NCI-H526 treated with DMSO at 0.1 percent for 48 hours (cell line): Measurements from ENCODE around the gene NPHP4.

Experiments
- DNase-seq: peaks from one replicate; lab custom pipeline; 2025; lab: John Stamatoyannopoulos, UW

Gene NPHP4

DNA sequence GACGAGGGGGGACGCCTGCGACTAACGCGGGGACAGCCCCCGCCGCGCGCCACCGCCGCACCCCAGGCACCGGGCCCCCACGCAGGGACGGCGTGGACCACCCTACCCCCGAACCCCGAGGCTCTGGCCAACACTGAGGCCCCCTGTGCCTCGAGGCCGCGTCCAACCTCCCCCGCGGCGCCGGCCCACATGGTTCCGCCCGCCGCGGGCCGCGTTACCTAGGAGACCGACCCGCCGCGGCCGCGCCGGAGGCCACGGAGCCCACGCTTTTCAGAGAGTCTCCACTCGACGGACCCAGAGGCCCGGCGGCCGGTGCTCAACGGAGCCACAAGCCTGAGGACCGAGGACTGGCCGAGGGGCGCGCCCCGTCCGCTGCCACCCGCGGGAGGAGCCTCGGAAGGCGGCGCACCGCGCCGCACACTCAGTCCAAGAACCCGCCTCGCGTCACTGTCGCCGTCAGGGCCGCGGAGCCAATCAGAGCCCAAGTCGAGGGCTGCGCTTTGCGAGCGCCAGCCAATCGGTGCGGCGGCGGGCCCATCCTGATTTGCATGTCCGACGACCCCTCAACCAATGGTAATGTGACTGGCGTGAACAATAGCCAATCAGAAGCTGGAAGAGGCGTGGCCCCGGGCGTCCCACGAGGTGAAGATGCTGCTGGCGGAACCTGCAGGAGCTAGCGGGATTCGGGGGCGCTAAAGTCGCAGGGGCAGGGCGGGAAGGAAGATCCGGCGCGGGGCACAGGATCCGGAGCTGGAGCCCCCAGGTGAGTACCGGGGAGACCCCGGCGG, at the start of gene NPHP4:
Gene NPHP4, minus strand, starts transcription at position 400 of the 788 bp plus-strand sequence. CDS start 6,136 bp downstream, outside the sequence.
- DNase-seq: peak; percentile 98

DNA sequence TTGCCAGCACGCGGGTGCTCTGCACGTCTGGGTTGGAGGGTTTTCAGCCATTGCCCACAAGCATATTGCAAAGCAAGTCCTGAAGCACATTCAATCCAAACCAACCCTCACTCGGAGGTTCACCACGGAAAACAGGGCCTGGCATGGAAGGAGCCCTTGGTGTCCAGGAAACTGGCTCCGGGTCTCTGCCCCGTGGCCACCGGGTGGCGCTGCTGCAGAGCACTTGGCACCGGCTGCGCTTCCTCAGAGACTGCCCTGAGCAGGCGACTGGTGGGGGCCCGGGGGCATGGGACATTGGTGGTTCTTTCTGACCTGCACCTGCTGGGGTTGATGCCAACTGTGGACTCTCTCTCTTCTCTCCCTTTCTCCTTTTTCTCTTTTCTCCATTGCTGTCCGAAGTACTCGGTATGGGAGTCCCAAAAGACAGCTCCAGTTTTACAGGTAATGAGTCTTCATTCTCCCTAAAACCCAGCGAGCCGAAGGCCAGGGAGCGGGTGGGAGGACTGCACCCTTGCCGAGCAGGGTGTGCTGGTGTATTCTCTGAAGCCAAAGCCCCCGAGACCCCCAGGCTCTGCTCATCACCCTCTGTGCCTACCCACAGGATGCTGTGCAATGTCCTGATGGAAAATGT, 49.3 kb upstream of the NPHP4 start:
- no peak for DNase-seq

- no peak for DNase-seq
These were observed 48.7 kb upstream of the NPHP4 start for GRCh38 chr1:6040861-6041415.

DNA sequence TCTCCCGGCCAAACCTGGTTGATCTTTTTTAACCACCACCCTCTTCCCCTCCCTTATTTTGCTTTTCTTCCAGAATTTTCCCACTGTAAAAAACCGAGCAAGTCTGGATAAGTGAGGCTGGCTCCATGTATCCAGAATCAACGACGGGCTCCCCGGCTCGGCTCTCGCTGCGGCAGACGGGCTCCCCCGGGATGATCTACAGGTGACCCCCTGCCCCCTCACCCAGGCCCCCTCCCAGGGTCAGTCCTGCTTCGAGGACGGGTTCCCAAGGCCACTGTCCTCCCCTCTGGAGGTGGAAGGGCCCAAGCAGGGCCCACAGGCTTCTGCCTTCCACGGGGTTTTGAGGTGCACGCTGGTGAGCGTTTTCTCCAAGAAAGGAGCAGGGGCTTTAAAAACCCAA, 48.2 kb upstream of the NPHP4 start:
- no peak for DNase-seq

DNA sequence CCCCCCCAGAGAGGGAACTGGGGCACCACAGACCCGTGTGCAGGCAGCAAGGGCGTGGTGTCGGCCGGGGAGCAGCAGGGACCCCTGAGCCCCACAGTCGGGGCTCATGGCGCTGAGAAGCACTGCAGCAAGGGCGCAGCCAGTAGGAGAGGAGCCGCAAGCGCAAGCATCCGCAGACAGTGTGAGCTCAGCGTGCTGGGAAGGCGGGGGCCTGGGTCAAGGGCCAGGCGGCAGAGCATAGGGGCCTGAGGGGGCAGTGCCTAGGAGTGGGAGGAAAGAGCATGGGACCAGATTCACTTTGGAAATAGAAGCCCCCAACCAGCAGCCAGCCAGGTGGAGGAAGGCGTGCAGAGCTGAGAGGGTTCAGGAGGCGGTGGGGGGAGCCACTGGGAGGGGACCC, 46.8 kb upstream of the NPHP4 start:
- no peak for DNase-seq

DNA sequence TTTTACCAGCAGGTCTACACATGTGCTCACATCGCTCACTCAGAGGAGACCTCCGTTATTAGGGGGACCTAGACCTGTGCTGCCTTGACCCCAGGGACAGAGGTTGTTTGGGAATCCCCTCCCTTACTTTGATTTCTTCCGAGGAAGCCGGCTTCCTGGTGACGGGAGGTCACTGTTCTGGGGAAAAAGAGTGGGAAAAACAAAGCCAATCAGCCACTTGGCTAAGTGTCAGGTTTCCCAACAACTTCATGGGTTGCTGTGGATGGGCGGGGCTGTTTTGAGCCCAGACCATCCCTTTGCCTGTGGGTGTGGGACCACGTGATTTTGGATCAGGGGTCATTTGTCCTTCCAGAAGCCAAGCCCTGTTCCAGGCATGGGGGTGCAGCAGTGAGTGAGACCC, 46.4 kb upstream of the NPHP4 start:
- DNase-seq: no peak

DNA sequence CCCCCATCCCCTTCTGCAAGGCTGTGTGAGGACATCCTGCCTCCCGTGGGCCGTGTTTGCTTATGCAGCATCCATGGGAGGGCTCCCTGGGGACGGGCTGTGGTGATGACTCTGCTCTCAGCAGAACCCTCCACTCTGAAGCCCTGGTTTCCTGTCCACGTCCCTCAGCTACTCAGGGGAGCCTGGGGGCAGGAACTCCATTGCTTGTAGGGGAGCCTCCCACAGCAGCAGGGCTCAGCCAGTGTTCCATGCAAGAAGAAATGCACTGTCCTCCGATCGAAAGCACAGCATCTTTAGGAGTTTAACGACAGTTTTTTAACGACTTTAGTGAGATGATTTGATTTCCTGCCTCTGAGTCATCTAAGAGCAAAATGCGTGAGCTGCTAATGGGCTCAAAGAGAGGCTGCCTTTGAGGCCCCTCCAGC, 45.1 kb upstream of the NPHP4 start:
- DNase-seq: no peak

GRCh38 chr1:6035719-6036118, 43.5 kb upstream of the NPHP4 start:
- no peak for DNase-seq

- DNase-seq: no peak
These were observed 43.1 kb upstream of the NPHP4 start for GRCh38 chr1:6035303-6035702.

- DNase-seq: no peak
These were observed 42.5 kb upstream of the NPHP4 start for GRCh38 chr1:6034750-6035096.

DNA sequence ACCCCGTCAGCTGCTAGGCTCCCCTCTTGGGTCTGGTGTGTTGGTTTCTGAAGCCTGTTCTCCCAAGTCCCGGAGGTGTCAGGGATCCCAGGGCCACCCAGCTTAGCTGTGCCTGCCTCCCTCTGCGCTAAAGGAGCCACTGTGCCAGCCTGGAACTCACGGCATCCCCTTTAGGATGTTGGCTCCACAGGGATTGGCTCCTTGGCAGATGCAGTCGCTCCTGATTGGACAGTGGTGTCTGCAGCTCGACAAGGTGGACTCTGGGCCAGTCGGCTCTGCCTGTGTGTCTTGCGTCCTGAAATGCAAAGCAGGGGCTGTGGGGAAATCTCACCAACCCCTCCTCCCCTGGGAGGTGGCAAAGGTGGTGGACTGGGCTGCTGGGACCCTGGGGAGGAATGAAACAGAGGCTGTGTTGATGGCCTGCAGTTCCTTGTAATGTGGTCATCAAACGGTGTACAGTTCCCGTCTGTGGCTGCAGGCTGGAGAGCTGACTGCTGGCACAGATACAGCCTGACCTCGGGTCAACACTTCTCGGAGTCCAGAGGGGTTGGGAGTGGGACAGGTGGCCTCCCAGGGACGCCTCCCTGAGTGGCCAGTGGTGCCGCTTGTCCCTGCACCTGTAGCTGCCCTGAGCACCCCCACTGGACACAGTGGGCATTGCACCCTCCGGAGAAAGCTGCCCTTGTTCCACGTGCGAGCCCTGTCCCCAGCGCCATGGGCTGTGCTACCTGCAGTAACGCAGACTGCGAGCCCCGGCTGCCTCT, 41.9 kb upstream of the NPHP4 start:
- peak; percentile 49 for DNase-seq

DNA sequence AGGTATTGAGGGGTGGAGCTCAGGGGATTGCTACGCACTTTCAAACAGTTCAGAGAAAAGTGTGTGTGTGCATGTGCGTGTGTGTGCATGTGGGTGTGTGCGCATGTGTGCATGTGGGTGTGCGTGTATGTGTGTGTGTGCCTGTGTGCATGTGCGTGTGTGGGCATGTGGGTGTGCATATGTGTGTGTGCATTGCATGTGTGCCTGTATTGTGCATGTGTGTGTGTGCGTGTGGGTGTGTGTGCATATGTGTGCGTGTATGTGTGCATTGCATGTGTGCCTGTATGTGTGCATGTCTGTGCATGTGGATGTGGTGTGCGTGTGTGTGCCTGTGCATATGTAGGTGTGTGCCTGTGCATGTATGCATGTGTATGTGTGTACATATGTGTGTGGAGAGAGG, 40.9 kb upstream of the NPHP4 start:
- DNase-seq: no peak

DNA sequence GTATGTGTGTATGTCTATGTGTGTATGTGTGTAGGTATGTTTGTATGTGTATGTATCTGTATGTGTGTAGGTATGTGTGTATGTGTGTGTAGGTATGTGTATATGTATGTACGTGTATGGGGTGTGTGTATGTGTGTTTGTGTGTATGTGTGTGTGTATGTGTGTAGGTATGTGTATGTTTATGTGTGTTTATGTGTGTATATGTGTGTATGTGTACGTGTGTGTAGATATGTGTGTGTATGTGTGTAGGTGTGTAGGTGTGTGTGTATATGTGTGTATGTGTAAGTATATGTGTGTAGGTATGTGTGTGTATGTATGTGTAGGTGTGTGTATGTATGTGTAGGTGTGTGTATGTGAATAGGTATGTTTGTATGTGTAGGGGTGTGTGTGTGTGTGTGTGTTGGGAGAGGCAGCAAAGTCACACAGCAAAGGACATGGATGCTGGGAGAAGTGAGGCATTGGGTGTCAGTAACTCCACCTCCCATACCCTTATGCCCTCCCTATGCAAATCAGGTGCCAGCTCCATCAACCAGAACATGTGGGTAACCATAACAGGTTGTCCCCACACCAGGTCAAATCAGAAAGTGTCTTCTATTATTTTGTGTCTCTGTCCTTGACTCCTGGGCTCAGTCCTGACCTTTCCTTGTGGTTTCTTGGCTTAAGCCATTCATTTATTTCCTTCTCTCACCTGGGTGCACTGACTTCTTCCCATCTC, 38.5 kb upstream of the NPHP4 start:
- DNase-seq: no peak

DNA sequence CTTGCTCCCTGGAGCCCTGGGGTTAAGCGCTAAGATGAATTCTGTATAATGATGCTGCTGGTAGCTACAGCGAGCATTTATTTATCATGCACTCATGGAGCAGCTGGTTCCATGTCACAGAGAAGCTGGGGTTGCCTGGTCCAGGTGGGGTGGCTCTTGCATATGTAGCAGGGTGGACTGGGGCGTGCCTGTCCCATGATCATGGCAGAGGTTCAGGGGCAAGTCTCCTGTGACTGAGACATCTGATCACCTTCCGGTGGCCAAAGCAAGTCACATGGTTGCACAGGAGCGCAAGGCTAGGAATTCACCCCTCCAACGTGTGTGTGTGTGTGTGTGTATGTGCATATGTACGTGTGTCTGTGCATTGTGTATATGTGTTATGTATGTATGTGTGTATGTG, 37.9 kb upstream of the NPHP4 start:
- DNase-seq: no peak

DNA sequence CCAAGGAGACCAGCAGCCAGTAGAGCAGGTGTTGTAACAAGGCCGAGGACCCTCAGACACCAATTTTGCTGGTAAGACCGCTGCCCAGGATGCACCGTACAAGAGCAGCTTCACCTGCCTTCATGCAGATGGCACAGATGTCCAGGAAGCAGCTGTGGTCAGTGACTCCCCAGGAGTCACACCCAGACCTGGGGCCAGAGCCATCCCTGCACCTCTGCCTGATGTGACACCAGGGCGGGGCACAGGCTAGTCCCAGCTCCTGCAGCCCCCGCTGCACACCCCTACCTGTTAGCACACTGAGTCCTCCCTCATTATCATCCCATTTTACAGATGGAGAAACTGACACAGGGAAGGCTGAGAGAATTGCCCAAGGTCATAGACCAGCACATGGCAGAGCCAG, 37.1 kb upstream of the NPHP4 start:
- DNase-seq: no peak

DNA sequence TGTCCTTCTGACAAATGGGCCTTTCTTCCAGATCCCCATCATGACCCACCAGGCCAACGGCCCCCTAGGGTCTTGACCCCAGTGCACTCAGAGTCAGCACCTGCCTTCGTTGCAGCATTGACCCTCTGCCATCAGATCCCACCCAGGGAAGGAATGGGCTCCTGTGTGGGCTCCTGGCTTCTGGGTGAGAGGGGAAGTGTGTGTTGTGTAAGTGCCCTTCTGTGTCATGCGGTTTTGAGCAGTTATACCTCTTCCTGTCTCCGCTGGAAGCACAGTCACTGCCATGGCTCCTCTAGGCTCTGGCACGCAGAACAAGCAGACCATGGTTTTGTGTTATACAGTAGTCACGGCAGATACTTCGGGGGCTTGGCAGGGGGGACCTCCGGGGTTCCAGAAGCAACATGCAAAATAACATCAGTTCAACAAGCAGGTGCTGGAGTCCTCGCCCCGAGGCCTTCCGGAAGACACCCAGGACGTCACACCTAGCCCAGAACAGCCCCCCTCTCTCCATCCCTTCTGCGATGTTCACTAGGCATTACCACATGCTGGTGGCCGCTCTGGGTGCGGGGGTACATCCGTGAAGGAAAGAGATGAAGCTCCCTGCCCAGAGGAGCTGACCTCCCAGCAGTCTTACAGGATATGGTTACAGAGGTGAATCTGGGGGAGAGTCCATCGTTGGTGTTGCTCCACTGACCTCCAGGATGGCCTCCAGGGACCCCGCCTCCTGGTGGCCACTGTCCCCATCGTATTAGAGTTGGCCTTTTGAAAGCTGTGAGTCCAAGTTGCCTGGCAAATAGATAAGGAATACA, 36.0 kb upstream of the NPHP4 start:
- DNase-seq: no peak

DNA sequence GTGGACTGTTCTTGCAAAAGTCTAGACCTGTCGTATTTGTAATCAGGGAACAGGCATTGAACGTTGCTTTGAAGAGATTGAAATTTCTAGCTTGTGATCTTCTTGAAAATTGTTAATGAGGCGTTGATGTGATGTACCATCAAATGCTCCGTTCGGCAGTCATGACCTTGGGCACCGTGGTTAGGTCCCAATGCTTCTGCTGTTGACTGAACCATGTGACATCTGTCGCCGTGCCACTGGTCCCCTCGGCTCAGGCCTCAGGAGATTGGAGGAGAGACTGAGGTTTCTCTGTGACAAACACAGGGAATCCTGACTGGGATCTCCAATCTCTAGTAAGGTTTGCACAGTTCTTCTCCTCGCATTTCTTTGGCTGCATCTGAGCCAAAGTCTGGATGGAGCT, 35.4 kb upstream of the NPHP4 start:
- DNase-seq: no peak

DNA sequence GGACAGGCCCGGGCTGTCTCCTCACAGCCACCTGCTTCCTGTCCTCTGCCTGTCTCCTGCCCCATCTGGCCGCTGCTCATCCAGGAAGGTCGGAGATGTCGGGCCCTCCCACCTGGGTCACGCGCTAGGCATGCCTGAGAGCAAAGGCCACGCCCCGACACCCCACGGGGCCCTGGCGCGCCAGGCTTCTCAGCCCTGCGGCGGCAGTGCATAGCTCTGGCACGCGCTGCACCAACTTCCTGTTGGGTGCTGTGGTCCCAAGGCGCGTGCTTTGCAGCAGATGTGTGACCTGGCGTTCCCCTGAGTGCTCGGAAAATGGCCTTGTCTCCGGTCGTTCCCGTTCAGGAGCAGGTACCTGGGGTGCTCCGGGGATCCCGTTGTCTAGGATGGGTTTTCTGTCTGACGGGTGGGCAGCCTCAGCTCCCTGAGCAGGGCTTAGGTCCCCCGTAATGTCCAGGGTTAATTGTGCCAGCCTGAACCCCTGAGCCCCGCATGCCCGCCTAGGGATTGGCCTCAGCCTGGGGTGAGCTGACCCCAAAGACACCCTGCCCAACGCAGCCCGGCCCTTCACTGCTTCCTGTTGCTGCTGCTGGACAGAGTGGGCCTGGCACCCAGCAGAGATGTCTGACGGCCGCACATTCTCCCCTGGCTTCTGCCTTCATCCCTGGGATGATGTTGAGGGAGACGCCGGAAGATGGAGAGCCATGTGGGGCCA, 34.0 kb upstream of the NPHP4 start:
- DNase-seq: peak; percentile 54

GRCh38 chr1:6025269-6026094, 33.3 kb upstream of the NPHP4 start:
- no peak for DNase-seq

- DNase-seq: no peak
These were observed 32.2 kb upstream of the NPHP4 start for GRCh38 chr1:6024376-6024775.
